Parathyroid adenoma (tissue), 2 donors: Measurements from ENCODE around the gene HS6ST2.

Experiments
- H2AFZ ChIP-seq: fragments of 300-600 bp; sonication (generic); one replicate; pipeline ENCODE4 v1.7.0; 2017; ENCODE audit warnings: antibody characterized with exemption, mild to moderate bottlenecking
- H3K27ac ChIP-seq: fragments of 300-600 bp; sonication (generic); one replicate; pipeline ENCODE4 v1.7.0; 2017
- H3K27me3 ChIP-seq: fragments of 300-600 bp; sonication (generic); one replicate; pipeline ENCODE4 v1.7.0; 2017; ENCODE audit warnings: low read length; ENCODE audit not compliant: control insufficient read depth, insufficient read depth
- H3K36me3 ChIP-seq: fragments of 300-600 bp; sonication (generic); one replicate; pipeline ENCODE4 v1.7.0; 2017; ENCODE audit warnings: low read length; ENCODE audit not compliant: control insufficient read depth, insufficient read depth
- H3K4me1 ChIP-seq: fragments of 300-600 bp; sonication (generic); one replicate; pipeline ENCODE4 v1.7.0; 2017; ENCODE audit warnings: control low read depth
- H3K4me2 ChIP-seq: fragments of 300-600 bp; sonication (generic); one replicate; pipeline ENCODE4 v1.7.0; 2017; ENCODE audit warnings: low read length
- H3K4me3 ChIP-seq: fragments of 300-600 bp; sonication (generic); one replicate; pipeline ENCODE4 v1.7.0; 2017; ENCODE audit warnings: low read depth, low read length
- H3K79me2 ChIP-seq: fragments of 300-600 bp; sonication (generic); one replicate; pipeline ENCODE4 v1.7.0; 2017; ENCODE audit warnings: control low read depth
- H3K9ac ChIP-seq: fragments of 300-600 bp; sonication (generic); one replicate; pipeline ENCODE4 v1.7.0; 2017; ENCODE audit warnings: mild to moderate bottlenecking
- H3K9me3 ChIP-seq: fragments of 300-600 bp; sonication (generic); one replicate; pipeline ENCODE4 v1.7.0; 2017; ENCODE audit warnings: low read length; ENCODE audit not compliant: control insufficient read depth
- CTCF ChIP-seq: fragments of 300-600 bp; sonication (generic); IDR thresholded peaks from one replicate; pipeline ENCODE4 v1.7.0; 2017; ENCODE audit warnings: antibody characterized with exemption, mild to moderate bottlenecking
- donor health status: primary hyperparathyroidism.

HS6ST2 gene

GRCh38 chrX:132766452-132766851 lies 192.0 kb downstream of the HS6ST2 start:
- TF ChIP-seq CTCF, result no peak
- no peaks in the 10 kb centered on the region for H3K36me3 ChIP-seq
- no peak overlapping the region for H3K9ac ChIP-seq
- H3K4me1 ChIP-seq, result no peaks in the 10 kb centered on the region
- H3K4me3 ChIP-seq, result no peak overlapping the region
- no peak overlapping the region for H2AFZ ChIP-seq
- no peak overlapping the region for H3K27ac ChIP-seq
- no peaks in the 10 kb centered on the region for H3K27me3 ChIP-seq
- no peaks in the 10 kb centered on the region for H3K9me3 ChIP-seq
- H3K4me2 ChIP-seq, result no peak overlapping the region
- no peaks in the 10 kb centered on the region for H3K79me2 ChIP-seq

GRCh38 chrX:132763528-132763927 lies 194.9 kb downstream of the HS6ST2 start:
- Histone ChIP-seq H3K27ac (no peak overlapping the region), H3K36me3 (no peaks in the 10 kb centered on the region), H3K27me3 (no peaks in the 10 kb centered on the region), H3K9me3 (no peaks in the 10 kb centered on the region), H2AFZ (no peak overlapping the region), H3K4me1 (no peaks in the 10 kb centered on the region), H3K4me2 (no peak overlapping the region), H3K79me2 (no peaks in the 10 kb centered on the region), H3K4me3 (no peak overlapping the region), H3K9ac (no peak overlapping the region)
- TF ChIP-seq CTCF, result no peak

- H2AFZ ChIP-seq, result no peak overlapping the region
- no peaks in the 10 kb centered on the region for H3K36me3 ChIP-seq
- no peak overlapping the region for H3K4me2 ChIP-seq
- H3K27ac ChIP-seq, result no peak overlapping the region
- H3K79me2 ChIP-seq, result no peaks in the 10 kb centered on the region
- no peak overlapping the region for H3K4me3 ChIP-seq
- H3K9ac ChIP-seq, result no peak overlapping the region
- H3K4me1 ChIP-seq, result no peaks in the 10 kb centered on the region
- H3K27me3 ChIP-seq, result no peaks in the 10 kb centered on the region
- no peaks in the 10 kb centered on the region for H3K9me3 ChIP-seq
- TF ChIP-seq CTCF, result no peak
Measured at GRCh38 chrX:132758759-132759158, 199.7 kb downstream of the HS6ST2 start.

- Histone ChIP-seq H3K79me2 (no peaks in the 10 kb centered on the region), H3K27me3 (no peaks in the 10 kb centered on the region)
- no peak for TF ChIP-seq CTCF
Measured at GRCh38 chrX:132757066-132757623, 201.3 kb downstream of the HS6ST2 start.

GRCh38 chrX:132756439-132756838 lies 202.0 kb downstream of the HS6ST2 start:
- Histone ChIP-seq H3K27me3 (no peaks in the 10 kb centered on the region), H2AFZ (no peak overlapping the region), H3K36me3 (no peaks in the 10 kb centered on the region), H3K9ac (no peak overlapping the region), H3K79me2 (no peaks in the 10 kb centered on the region), H3K4me1 (no peaks in the 10 kb centered on the region), H3K27ac (no peak overlapping the region), H3K9me3 (no peaks in the 10 kb centered on the region), H3K4me3 (no peak overlapping the region), H3K4me2 (no peak overlapping the region)
- no peak for TF ChIP-seq CTCF

More at GRCh38 chrX:132757066-132757623, 201.3 kb downstream of the HS6ST2 start:
- no peak overlapping the region for H3K4me2 ChIP-seq
- H3K27ac ChIP-seq, result no peak overlapping the region
- no peaks in the 10 kb centered on the region for H3K36me3 ChIP-seq
- H3K4me3 ChIP-seq, result no peak overlapping the region
- no peaks in the 10 kb centered on the region for H3K9me3 ChIP-seq
- no peak overlapping the region for H2AFZ ChIP-seq
- no peak overlapping the region for H3K9ac ChIP-seq
- no peaks in the 10 kb centered on the region for H3K4me1 ChIP-seq
